PFSK-1 (cell line): ENCODE results near the gene CCDC106.

Source experiments
- FOXP2 ChIP-seq: optimal IDR thresholded peaks from 2 replicates; pipeline ENCODE3; 2011; ENCODE audit warnings: borderline replicate concordance, control low read depth, inconsistent platforms; ENCODE audit not compliant: insufficient read depth; ENCODE audit errors: extremely low read length, extremely low read depth
- POLR2AphosphoS5 ChIP-seq: IDR thresholded peaks from 2 replicates; pipeline ENCODE4 v1.6.1; 2012; ENCODE audit warnings: low read depth, mild to moderate bottlenecking, control low read depth, low read length, moderate library complexity
- SIN3A ChIP-seq: IDR thresholded peaks from 2 replicates; pipeline ENCODE4 v1.6.1; 2012; ENCODE audit warnings: mild to moderate bottlenecking, low read length, moderate library complexity, borderline replicate concordance; ENCODE audit not compliant: insufficient read depth
- TAF1 ChIP-seq: IDR thresholded peaks from 2 replicates; pipeline ENCODE4 v1.6.1; 2012; ENCODE audit warnings: low read length, control low read depth, borderline replicate concordance; ENCODE audit not compliant: insufficient read depth
- TF ChIP-seq, protein P1 (sequence below), 2 experiments: IDR thresholded peaks; 2 replicates each; pipeline versions ENCODE4 v1.6.1 to v1.8.0; 2011 to 2012; ENCODE audit warnings: low read depth in 2 of 2, low read length in 2 of 2, control low read depth in 1 of 2, inconsistent platforms in 1 of 2, mild to moderate bottlenecking in 1 of 2, moderate library complexity in 1 of 2; ENCODE audit not compliant: insufficient read depth in 1 of 2

CCDC106 gene

GRCh38 chr19:55687281-55688201 is 39.5 kb downstream of the CCDC106 start:
- TF ChIP-seq, protein P1, sequence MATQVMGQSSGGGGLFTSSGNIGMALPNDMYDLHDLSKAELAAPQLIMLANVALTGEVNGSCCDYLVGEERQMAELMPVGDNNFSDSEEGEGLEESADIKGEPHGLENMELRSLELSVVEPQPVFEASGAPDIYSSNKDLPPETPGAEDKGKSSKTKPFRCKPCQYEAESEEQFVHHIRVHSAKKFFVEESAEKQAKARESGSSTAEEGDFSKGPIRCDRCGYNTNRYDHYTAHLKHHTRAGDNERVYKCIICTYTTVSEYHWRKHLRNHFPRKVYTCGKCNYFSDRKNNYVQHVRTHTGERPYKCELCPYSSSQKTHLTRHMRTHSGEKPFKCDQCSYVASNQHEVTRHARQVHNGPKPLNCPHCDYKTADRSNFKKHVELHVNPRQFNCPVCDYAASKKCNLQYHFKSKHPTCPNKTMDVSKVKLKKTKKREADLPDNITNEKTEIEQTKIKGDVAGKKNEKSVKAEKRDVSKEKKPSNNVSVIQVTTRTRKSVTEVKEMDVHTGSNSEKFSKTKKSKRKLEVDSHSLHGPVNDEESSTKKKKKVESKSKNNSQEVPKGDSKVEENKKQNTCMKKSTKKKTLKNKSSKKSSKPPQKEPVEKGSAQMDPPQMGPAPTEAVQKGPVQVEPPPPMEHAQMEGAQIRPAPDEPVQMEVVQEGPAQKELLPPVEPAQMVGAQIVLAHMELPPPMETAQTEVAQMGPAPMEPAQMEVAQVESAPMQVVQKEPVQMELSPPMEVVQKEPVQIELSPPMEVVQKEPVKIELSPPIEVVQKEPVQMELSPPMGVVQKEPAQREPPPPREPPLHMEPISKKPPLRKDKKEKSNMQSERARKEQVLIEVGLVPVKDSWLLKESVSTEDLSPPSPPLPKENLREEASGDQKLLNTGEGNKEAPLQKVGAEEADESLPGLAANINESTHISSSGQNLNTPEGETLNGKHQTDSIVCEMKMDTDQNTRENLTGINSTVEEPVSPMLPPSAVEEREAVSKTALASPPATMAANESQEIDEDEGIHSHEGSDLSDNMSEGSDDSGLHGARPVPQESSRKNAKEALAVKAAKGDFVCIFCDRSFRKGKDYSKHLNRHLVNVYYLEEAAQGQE (IDR thresholded peaks at IDR 0.05; ENCODE audit: insufficient read depth in 1 of 2, low read depth in 2 of 2, low read length in 2 of 2): no peak
- TF ChIP-seq TAF1: no peak
- no peak for TF ChIP-seq POLR2AphosphoS5
- TF ChIP-seq FOXP2: no peak
- no peak for TF ChIP-seq SIN3A

GRCh38 chr19:55688422-55689218 is 40.6 kb downstream of the CCDC106 start:
- TF ChIP-seq FOXP2 (no peak), POLR2AphosphoS5 (no peak), TAF1 (no peak), SIN3A (no peak)
- TF ChIP-seq, protein P1 (IDR thresholded peaks at IDR 0.05; ENCODE audit: insufficient read depth in 1 of 2, low read depth in 2 of 2, low read length in 2 of 2): no peak

DNA sequence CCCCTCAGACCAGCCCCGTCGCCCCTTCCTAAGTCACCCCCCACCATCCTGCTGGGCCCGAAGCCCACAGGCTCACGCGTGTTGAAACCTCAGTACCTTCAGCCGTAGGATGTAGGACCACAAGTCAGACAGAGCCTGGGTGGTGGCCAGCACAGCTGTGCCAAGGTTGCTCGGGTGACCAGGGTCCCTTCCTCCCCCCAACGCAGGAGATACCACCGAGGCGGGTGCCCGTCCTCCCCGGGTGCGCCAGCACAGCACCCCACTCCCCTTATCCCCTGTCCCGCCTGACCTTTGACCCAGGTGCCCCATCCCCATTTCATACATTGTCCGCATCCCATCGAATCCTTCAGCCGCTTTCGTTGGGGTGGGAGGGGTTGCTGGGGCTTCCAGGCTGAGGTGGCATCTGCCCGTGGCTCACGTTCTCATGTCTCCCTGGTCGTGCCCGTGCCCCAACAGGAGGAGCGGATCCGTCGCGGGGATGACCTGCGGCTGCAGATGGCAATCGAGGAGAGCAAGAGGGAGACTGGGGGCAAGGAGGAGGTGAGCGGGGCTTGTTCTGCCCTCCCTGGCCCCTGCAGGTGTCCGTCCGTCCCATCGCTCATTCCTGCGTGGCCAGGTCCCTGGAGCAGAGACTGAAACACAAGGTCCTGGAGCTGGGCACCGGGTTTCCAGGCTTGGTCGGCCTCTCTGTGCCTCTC is 41.5 kb downstream of the CCDC106 start:
- TF ChIP-seq POLR2AphosphoS5 (no peak), FOXP2 (no peak), TAF1 (no peak), SIN3A (no peak)
- TF ChIP-seq, protein P1 (IDR thresholded peaks at IDR 0.05; ENCODE audit: insufficient read depth in 1 of 2, low read depth in 2 of 2, low read length in 2 of 2): no peak

- TF ChIP-seq TAF1: no peak
- TF ChIP-seq SIN3A: no peak
- TF ChIP-seq, protein P1 (IDR thresholded peaks at IDR 0.05; ENCODE audit: insufficient read depth in 1 of 2, low read depth in 2 of 2, low read length in 2 of 2): no peak
- TF ChIP-seq POLR2AphosphoS5: no peak
- no peak for TF ChIP-seq FOXP2
These were observed 42.2 kb downstream of the CCDC106 start for GRCh38 chr19:55690109-55690768.
